Measurements from ENCODE around the gene AKAP12. TPM values are rescaled to one million over a fixed set of nuclear protein-coding genes. Genes with fewer than 3 reads are reported as not detected.
"Not testable (repeated sequence)": the region's sequence is repeated elsewhere in the genome, so short reads cannot be mapped to it uniquely, and the experiment has no call there.

AKAP12 gene
- total RNA-seq, 1 experiment from 2014 or later, result 27.3 TPM

DNA sequence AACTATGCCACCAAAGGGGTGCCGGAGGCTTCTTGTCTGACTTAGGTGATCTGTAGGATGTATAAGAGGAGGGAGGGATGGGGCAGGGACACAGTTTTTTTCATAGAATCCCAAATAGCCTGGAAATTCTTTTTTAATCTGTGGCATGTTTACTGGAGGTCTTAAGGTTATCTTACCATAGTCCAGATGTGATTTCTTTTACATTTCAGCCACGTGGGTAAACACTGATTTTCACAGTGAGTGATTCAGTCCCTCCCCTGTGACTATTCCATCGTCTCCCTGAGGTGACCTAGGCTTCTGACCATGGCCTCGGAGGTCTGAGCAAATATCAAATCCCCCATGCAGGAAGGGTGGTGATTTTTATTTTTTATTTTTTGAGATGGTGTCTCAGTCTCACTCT, 67.7 kb downstream of the AKAP12 start:
- DNase-seq (ENCODE audit: low read depth), result no peak

DNA sequence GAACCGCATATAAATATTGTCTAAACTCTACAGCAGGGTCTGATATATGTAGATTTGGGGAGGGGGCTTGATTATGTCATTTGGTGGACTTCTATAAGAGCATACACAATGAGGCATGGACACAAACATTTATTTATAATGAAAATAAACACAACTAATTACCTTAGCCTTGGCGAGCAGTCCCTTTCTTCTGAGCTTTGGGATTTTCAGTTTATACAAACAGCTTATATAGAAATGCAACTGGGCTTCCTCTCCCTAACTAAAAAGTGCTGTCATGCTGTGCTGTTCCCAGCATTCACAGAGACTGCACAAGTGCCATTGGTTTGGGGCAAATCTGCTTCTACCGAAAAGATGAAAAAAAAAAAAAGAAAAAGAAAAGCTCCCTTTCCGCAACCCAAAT, 69.9 kb downstream of the AKAP12 start:
- no peak for DNase-seq (ENCODE audit: low read depth)

DNA sequence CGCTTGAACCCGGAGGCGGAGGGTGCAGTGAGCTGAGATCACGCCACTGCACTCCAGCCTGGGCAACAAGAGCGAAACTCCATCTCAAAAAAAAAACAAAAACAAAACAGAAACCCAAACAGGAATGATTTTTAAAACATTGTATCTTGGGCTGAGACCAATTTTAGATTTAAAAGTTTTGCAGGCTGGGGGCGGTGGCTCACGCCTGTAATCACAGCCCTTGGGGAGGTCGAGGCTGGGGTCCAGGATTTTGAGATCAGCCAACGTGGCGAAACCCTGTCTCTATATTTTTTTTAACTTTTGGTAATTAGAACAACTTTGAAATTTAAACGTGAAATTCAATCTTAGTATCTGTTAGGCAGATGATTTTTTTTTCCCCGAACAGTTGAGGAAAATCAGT, 70.5 kb downstream of the AKAP12 start:
- DNase-seq (ENCODE audit: low read depth), result no peak

DNA sequence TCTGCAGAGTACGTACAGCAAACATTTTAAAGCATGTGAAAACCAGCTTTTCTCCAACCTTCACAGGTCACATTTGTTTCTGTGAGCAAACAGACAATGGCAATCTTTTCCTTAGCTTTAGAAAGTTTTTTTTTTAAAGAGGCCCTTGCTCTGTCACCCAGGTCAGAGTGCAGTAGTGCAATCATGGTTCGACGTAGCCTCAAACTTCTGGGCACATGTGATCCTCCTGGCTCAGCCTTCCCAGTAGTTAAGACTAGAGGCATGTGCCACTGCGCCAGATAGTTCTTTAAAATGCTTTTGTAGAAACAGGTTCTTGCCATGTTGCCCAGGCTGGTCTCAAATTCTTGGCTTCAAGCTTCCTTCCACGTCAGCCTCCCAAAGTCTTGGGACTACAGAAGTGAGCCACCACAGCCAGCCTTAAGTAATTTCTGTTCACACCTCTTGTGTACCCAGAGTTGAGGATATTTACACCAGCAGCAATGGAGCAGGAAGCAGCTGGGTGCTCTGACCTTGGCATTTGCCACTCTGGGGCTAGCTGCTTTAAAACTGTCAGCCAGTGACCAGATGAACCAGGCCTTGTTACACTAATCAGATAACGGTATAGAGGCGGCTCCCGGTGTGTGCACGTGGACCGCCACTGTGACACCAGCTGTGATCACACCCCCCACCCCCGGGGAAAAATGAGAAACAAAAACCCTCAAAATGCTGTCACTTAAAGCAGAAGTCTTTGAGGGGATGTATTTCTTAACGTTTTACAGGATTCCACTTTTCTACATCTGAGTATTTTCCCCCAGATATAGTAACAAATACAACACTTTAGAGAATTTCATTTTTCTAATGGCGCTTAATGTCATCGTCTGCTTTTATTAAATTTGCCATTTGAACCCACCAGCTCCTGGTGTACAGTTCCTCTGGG, 71.3 kb downstream of the AKAP12 start:
- DNase-seq (ENCODE audit: low read depth), result no peak

DNA sequence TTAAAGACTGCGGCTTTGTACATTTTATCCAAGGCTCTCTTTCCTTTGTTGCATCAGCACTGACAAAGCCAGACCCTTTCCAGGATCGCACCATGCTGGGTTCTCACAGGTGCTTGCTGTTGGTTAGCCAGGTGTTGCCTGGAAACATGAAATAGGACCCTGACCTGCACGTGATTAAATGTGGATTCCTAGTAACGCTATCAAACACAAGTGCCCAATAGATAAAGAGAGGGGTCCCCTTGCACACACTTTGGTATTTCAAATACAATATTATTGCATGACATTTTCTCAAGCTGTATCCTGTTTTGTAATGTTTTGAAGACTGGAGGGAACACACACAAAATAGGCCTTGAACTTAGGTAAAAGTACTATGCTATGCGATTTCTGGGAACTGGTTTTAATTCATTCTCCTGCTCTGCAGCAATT, 73.3 kb downstream of the AKAP12 start:
- DNase-seq (ENCODE audit: low read depth), result no peak

DNA sequence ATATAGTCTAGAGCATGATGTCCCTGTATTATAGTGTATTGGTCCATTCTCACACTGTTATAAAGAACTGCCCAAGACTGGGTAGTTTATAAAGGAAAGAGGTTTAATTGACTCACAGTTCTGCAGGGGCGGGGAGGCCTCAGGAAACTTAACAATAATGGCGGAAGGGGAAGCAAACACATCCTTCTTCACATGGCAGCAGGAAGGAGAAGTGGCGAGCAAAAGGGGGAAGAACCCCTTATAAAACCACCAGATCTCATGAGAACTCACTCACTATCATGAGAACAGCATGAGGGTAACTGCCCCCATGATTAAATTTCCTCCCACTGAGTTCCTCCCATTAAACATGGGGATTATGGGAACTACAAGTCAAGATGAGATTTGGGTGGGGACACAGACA, 75.9 kb downstream of the AKAP12 start:
- not testable (repeated sequence) for DNase-seq (ENCODE audit: low read depth)

DNA sequence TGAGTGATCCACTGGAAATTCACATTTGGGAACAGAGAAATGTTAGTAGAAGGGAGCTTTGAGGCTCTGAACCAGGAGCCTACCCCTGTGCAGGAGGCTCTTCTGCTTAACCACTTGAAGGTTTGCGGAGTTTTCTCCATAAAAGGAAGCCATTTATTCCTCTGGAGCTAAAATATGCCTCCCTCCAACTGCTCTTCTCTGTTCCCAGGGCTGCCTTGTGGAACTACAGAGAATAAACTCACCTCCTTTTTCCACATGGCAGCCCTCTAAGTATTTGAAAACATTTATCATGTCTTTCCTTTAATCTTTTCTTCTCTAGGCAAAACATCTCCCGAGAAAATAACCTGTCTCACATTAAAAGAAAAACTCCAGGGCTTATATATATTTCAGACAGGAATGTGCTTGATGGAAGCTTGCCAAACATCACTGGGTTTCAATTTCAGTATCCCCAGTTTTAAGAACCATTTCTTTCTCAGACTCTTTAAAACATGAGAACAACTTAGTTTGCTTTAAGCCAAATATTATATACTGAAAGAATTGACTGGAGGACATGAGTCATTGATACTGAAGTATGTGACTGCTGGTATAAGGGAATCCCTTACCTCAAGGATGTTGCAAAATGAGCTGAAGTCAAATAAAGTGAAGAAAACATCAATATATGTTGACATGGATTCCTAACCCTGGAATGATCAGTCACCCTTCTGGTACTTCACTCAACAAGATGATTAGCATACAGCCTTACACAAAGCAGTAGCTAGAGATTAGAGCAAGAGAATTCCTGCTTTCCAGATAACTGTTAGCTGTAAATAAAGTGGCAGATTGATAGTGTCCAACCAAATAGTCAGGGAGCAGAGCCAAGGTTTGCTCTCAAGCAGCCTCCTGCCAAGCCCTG, 77.6 kb downstream of the AKAP12 start:
- DNase-seq (ENCODE audit: low read depth), result peak; percentile 42

DNA sequence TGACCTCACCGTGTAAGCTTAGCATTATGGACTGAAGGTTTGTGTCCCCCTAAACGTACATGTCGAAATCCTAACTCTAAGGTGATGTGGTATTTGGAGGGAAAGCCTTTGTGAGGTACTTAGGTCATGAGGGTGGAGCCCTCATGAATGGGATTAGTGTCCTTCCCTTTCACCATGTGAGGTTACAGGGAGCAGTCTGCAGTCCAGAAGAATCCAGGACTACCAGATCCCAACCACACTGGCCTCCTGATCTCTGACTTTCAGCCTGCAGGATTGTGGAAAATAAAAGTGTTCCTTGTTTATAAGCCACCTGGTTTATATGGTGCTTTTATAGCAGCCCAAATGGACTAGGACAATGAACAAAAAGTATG, 78.2 kb downstream of the AKAP12 start:
- no peak for DNase-seq (ENCODE audit: low read depth)

DNA sequence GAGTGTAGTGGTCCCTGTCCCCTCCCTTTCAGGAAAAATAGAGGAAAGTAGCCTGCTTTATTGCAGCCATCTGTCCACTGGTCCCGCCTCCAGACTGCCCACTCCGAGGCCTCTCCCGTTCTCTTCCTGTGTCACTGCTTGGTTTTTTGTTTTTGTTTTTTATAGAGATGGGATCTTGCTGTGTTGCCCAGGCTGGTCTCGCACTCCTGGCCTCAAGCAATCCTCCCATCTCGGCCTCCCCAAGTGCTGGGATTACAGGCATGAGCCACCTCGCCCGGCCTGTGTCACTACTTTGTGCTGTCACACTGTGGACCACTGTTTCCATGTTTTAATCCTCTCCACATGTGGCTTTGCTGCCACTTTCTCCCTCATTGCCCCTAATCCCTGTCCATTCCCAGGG, 80.4 kb downstream of the AKAP12 start:
- no peak for DNase-seq (ENCODE audit: low read depth)

DNA sequence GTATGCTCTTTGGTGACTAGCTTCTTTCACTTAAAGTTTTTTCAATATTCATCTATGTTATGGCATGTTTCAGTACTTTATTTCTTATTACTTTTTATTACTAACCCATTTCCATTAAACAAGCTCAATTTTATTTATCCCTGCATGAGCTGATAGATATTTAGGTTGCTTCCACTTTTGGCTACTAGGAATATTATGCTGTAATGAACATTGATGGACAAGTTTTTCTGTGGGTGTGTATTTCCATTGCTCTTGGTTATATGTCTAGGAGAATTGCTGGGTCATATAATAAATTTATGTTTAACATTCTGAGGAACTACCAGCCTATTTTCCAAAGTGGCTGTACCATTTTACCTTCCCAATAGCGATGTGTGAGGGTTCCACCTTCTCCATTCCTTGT, 81.7 kb downstream of the AKAP12 start:
- no peak for DNase-seq (ENCODE audit: low read depth)

DNA sequence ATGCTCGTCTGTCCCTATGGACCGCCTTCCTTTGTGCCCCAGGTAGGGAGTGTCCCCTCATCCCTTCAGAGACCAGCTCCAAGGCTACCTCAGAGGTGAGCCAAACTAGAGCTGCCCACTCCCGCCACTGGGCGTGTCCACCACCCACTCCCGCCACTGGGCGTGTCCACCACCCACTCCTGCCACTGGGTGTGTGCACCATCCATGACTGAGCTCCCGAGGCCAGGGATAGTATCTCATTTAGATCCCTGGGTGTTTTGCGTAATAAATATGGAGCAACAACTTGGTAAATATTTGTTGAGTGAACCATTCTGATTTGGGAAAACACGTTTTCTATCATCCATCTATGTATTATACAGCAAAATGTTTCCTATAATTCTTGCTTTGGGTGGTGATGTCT, 82.8 kb downstream of the AKAP12 start:
- DNase-seq (ENCODE audit: low read depth), result no peak

DNA sequence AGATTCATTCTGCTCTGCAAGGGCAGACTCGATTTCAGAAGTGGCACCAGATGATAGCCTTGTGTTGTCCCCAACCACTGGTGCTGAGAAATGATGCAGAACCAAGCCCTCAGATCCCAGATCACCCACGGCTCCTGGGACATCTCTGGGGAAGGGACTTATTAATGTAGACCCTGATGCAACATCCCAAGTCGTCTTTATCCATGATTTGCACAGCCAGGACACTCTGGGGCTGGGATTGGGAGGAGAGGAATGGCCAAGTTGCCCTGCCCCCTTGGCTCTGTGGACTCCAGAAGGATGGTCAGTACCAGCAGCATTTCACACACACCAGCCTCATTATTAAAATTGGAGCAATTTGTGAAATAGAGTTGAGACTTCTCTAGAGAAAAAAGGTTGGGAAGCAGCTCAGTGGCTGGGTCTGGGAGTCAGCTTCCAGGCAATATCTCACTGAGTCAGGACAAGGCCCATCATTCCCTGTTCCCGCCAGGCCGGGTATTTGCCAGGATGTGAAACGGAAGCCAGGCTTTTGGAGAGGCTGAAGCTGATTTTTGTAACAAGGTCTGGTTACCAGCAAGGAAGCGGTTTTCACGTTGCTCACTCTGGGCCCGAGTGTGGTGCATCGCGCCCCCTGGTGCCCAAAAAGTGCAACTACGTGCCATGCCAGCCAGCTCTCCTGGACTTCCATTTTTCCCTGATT, 84.2 kb downstream of the AKAP12 start:
- peak; percentile 87 for DNase-seq (ENCODE audit: low read depth)

DNA sequence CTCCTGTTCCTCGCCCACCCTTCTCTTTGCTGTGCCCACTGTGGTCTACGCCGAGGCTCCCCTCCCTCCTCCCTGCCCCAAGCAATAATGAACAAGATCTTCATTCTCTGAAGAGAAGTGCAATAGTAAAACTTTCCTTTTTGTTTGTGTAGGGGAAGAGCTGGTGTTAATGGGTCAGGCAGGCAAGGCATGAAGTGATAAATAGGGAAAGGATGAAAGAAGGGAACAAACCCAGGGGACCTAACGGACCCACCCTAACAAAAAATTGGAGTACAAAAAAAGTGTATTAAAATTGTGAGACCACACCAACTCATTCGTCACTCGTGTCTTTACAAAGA, 84.7 kb downstream of the AKAP12 start:
- DNase-seq (ENCODE audit: low read depth), result no peak

DNA sequence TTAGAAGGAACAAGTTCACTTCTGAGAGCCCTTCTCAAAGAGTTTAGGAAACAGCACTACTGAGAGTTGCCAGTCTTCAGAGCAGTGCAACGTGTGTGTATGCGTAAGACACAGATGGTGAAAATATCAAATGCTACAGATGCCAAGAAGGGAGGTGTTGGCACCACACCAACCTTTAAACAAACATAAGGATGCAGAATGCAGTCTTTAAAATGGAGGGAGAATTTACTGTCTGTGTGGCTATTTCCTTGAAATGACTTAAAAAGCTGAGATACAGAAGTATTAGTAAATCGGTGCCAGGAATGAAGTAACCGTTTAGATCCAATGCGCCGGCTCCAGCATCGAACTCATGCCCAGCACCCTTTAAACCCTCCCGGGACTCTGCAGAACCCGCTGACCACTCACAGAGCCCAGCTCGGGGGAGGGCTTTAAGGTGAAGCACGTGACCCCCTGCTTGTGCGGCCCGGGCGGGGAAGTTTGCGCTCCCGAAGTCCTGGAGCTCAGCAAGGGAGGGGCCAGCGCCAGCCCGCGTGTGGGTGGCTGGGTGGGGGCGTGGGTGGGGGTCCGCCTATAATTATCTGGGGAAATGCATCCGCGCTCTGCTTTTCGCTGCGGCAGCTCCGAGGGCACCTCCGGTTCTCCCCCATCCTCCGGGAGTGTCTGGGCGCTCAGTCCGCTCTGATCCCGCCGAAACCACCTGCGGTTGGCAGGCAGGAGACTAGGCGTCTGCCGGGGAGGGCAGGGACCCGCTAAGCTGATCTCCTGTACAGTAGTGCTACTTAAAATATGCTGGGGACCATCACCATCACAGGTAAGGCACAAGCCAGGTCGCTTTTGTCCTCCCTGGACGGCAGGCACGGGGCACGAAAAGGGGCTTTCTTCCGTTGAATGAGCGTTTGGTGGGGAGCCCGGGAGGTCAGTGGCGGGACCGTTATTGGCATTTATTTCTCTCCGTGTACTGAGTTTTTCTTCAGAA, 85.6 kb downstream of the AKAP12 start:
- peak; percentile 74 for DNase-seq (ENCODE audit: low read depth)

DNA sequence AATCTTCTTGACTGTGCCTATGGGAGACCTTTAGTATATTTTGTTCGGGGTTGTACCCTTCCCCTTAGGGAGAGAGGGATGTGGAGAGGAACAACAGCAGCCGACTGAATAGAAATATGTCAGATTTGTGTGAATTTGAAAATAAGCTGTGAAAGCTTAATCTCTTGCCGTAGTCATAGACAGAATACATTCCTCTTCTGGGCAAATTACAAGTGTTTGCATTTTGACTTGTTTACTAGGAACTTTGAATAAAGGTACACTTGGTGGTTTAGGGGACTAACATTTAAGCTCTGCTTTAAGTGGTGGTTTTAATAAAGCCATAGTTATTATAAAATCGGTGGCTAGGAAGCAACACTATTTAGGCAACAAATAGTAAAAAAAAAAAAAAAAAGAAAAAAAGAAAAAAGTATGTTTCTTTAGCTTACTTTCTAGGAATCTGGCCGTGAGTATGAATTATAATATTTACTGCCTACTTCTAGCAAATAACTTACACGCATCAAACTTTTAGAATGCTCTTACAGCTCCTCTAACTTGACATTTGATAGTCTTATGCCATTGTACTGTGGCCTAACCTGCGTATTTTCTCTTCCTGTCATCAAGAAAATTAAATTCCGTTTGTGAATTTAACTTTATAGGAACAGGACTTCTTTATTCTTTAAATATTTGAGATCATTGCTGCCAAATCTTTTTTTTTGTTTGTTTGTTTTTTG, 86.5 kb downstream of the AKAP12 start:
- DNase-seq (ENCODE audit: low read depth), result no peak

DNA sequence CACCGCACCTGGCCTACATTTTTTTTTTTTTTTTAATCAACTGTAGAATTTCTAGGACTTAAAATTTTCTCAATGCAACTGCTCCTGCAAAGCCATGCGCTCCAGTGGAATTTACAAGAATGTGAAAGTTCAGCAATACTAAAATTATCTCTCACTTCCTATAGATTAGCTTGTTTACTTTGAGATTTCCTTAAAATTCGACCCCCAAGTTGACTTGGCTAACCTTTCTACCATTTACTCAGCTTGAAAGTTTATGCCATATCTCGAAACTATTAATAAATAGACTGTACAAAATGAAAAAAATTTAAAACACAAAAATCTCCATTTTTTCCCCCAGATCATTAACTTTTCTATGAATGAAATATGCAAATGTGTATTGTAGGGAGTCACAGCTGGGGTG, 87.3 kb downstream of the AKAP12 start:
- DNase-seq (ENCODE audit: low read depth), result no peak

DNA sequence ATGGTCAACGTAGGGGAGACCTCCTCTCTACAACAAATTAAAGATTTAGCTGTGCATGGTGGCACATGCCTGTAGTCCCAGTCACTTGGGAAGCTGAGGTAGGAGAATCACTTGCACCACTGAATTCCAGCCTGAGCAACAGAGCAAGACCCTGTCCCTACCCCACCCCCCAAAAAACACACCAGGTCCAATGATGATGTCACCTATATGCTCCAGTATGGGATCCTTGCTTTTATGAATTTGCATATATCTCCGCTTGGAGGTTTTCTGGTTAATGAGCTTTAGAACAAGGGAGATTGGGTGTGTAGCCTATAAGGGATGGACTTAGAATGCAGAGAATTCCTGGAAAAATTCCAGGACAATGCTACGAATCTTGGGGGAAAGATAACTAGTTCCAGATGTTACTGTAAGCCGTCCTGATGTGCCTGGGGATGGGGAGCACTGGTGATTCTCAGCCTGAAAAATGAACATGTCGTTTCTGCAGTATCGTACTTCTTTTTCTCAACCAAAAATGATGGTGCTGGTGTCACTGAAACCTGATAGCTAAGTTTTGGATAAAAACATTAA, 90.4 kb downstream of the AKAP12 start:
- DNase-seq (ENCODE audit: low read depth), result no peak

DNA sequence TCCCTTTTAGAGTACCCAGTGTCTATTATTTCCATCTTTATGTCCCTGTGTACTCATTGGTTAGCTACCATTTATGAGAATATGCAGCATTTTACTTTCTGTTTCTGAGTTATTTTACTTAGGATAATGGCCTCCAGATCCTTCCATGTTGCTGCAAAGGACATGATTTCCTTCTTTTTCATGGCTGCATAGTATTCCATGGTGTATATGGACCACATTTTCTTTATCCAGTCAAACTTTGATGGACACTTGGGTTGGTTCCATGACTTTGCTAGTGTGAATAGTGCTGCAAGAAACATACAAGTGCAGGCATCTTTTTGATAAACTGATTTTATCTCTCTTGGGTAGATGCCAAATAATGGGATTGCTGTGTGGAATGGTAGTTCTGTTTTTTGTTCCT, 96.2 kb downstream of the AKAP12 start:
- no peak for DNase-seq (ENCODE audit: low read depth)

DNA sequence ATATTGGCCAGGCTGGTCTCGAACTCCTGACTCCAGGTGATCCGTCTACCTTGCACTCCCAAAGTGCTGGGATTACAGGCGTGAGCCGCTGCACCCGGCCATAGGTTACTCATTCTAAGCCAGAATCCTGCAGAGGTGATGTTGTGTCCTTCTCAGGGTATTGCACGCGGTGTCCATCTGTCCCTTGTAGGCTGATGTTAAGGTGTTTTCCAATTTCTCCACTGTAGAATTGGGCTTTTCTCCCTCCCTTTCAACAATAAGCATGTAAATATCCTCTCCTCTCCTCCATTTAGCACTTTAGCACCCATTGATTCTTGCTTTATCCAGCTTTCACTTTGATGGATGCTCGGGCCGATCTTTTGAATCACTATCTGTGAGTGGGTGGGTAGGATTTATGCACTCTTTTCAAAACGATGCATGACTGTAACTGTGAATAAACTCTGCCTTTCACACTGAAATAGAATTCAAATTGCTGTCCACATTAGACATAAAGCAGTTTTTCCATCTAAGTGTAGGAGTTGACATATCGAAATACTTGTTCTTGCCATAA, 99.0 kb downstream of the AKAP12 start:
- DNase-seq (ENCODE audit: low read depth), result no peak
